Fibroblast of lung (primary cell): ENCODE data around the gene SPINK9. TPM values are rescaled to one million over a fixed set of nuclear protein-coding genes. Genes with fewer than 3 reads are reported as not detected.

Experiments used
- DNase-seq, 2 donors: peaks; one replicate each; pipeline versions ENCODE4 v3.0.0 to v3.0.0-alpha.2; 2010; ENCODE audit warnings: low read depth in 2 of 2
- H2AFZ ChIP-seq: 2 replicates; pipeline ENCODE4 v1.5.1; 2012; ENCODE audit warnings: low read length, control low read depth, inconsistent platforms
- H3K27ac ChIP-seq: 2 replicates; pipeline ENCODE4 v1.5.1; 2011; ENCODE audit warnings: low read length, control low read depth; ENCODE audit not compliant: insufficient read depth
- H3K27me3 ChIP-seq: 2 replicates; pipeline ENCODE4 v1.5.1; 2011; ENCODE audit warnings: mild to moderate bottlenecking, low read length; ENCODE audit not compliant: control insufficient read depth, insufficient read depth
- H3K36me3 ChIP-seq: 2 replicates; pipeline ENCODE4 v1.5.1; 2011; ENCODE audit warnings: low read length; ENCODE audit not compliant: control insufficient read depth, insufficient read depth
- H3K4me1 ChIP-seq: 2 replicates; pipeline ENCODE4 v1.5.1; 2011; ENCODE audit warnings: low read length; ENCODE audit not compliant: control insufficient read depth, insufficient read depth; ENCODE audit errors: extremely low read depth
- H3K4me2 ChIP-seq: 2 replicates; pipeline ENCODE4 v1.5.1; 2011; ENCODE audit warnings: low read length, control low read depth; ENCODE audit not compliant: insufficient read depth; ENCODE audit errors: extremely low read depth
- H3K4me3 ChIP-seq, 4 experiments: fragments of 200-600 bp in 1 of 4; sonication (generic) in 1 of 4; replicated peaks in 1 of 4; 2 replicates each; pipeline ENCODE4 v1.5.1; 2011 to 2016; ENCODE audit warnings: low read length in 4 of 4, low read depth in 3 of 4, mild to moderate bottlenecking in 3 of 4, control low read depth in 2 of 4, inconsistent platforms in 1 of 4, mixed read lengths in 1 of 4; ENCODE audit not compliant: insufficient read depth in 1 of 4; ENCODE audit errors: control extremely low read depth in 1 of 4
- H3K79me2 ChIP-seq: 2 replicates; pipeline ENCODE4 v1.5.1; 2012; ENCODE audit warnings: mild to moderate bottlenecking, low read length, inconsistent platforms; ENCODE audit not compliant: control insufficient read depth, insufficient read depth
- H3K9ac ChIP-seq: 2 replicates; pipeline ENCODE4 v1.5.1; 2011; ENCODE audit warnings: mild to moderate bottlenecking, low read length, control low read depth; ENCODE audit not compliant: insufficient read depth
- H3K9me3 ChIP-seq: 2 replicates; pipeline ENCODE4 v1.5.1; 2012; ENCODE audit warnings: low read depth, low read length; ENCODE audit not compliant: control insufficient read depth, insufficient read depth
- H4K20me1 ChIP-seq: 2 replicates; pipeline ENCODE4 v1.5.1; 2011; ENCODE audit warnings: low read length; ENCODE audit not compliant: control insufficient read depth, insufficient read depth; ENCODE audit errors: extremely low read depth
- CTCF ChIP-seq, 2 donors: IDR thresholded peaks in 1 of 2; conservative IDR thresholded peaks in 1 of 2; 1 replicate in 1 of 2; 2 replicates in 1 of 2; pipeline ENCODE4 v1.5.1; 2011 to 2012; ENCODE audit warnings: low read length in 2 of 2, control low read depth in 1 of 2, inconsistent platforms in 1 of 2, low read depth in 1 of 2, mild to moderate bottlenecking in 1 of 2
- EZH2 ChIP-seq: IDR thresholded peaks from 2 replicates; pipeline ENCODE4 v1.5.1; 2012; ENCODE audit warnings: low read length, control low read depth, mild to moderate bottlenecking; ENCODE audit errors: missing control alignments
- polyA plus RNA-seq, 2 donors: library from polyadenylated mRNA; depleted of rRNA in 1 of 2; stranded (reverse) in 1 of 2; unstranded in 1 of 2; fragments of >200 nt; gene quantifications; 2 replicates each; pipeline ENCODE4 v1.2.1, GENCODE V29; 2011 to 2012; ENCODE audit warnings: missing spikeins in 1 of 2
- total RNA-seq: library from RNA; depleted of rRNA; stranded (reverse); fragments of >200 nt; gene quantifications from 2 replicates; pipeline ENCODE4 v1.2.1, GENCODE V29; 2014

Gene SPINK9
- total and polyA plus RNA-seq, 2 donors (not counting 1 experiment from before 2014, with no cell fraction given) = not detected

GRCh38 chr5:148372166-148372725 lies 36.9 kb downstream of the SPINK9 start:
- Histone ChIP-seq H2AFZ (no peak overlapping the region), H3K79me2 (no peaks in the 10 kb centered on the region), H3K4me2 (no peak overlapping the region), H3K27me3 (no peaks in the 10 kb centered on the region), H3K4me3 (no peak overlapping the region), H3K27ac (no peak overlapping the region), H3K4me1 (no peaks in the 10 kb centered on the region), H3K9ac (no peak overlapping the region), H3K9me3 (no peaks in the 10 kb centered on the region), H4K20me1 (no peaks in the 10 kb centered on the region), H3K36me3 (no peaks in the 10 kb centered on the region)
- peak in 1 of 2 donors; percentile 19 for DNase-seq
- no peak for TF ChIP-seq CTCF (conservative IDR thresholded peaks at IDR 0.05 in 1 of 2, IDR thresholded peaks at IDR 0.05 in 1 of 2; ENCODE audit: low read depth in 1 of 2, low read length in 2 of 2)
- TF ChIP-seq EZH2 = no peak

- no peaks in the 10 kb centered on the region for H3K27me3 ChIP-seq
These were observed 37.5 kb downstream of the SPINK9 start for GRCh38 chr5:148372893-148373292.

GRCh38 chr5:148374690-148375360 lies 39.5 kb downstream of the SPINK9 start:
- H3K79me2 ChIP-seq = no peaks in the 10 kb centered on the region
- H3K9me3 ChIP-seq = no peaks in the 10 kb centered on the region
- H3K27ac ChIP-seq = no peak overlapping the region
- TF ChIP-seq EZH2 (no peak), CTCF (conservative IDR thresholded peaks at IDR 0.05 in 1 of 2, IDR thresholded peaks at IDR 0.05 in 1 of 2; ENCODE audit: low read depth in 1 of 2, low read length in 2 of 2) (peak; percentile 88 to 93)
- H3K4me2 ChIP-seq = no peak overlapping the region
- H3K27me3 ChIP-seq = no peaks in the 10 kb centered on the region
- no peak overlapping the region for H3K4me3 ChIP-seq
- H3K4me1 ChIP-seq = no peaks in the 10 kb centered on the region
- DNase-seq = peak; percentile 48 to 79
- H3K36me3 ChIP-seq = no peaks in the 10 kb centered on the region
- no peak overlapping the region for H2AFZ ChIP-seq
- no peaks in the 10 kb centered on the region for H4K20me1 ChIP-seq
- H3K9ac ChIP-seq = no peak overlapping the region

More at GRCh38 chr5:148372893-148373292, 37.5 kb downstream of the SPINK9 start:
- Histone ChIP-seq H3K27ac (no peak overlapping the region), H3K36me3 (no peaks in the 10 kb centered on the region), H3K4me2 (no peak overlapping the region), H3K9me3 (no peaks in the 10 kb centered on the region), H3K9ac (no peak overlapping the region), H2AFZ (no peak overlapping the region), H4K20me1 (no peaks in the 10 kb centered on the region), H3K4me1 (no peaks in the 10 kb centered on the region), H3K4me3 (no peak overlapping the region), H3K79me2 (no peaks in the 10 kb centered on the region)
- TF ChIP-seq EZH2 (no peak), CTCF (conservative IDR thresholded peaks at IDR 0.05 in 1 of 2, IDR thresholded peaks at IDR 0.05 in 1 of 2; ENCODE audit: low read depth in 1 of 2, low read length in 2 of 2) (no peak)
- peak in 1 of 2 donors; percentile 21 for DNase-seq
